GM19099 (cell line): ENCODE data around the gene TBC1D14.

Experiments used
- POLR2A ChIP-seq: IDR thresholded peaks from 3 replicates; pipeline ENCODE4 v1.6.1; 2011; ENCODE audit warnings: low read depth; ENCODE audit not compliant: insufficient read length; ENCODE audit errors: extremely low read depth

Gene TBC1D14, protein sequence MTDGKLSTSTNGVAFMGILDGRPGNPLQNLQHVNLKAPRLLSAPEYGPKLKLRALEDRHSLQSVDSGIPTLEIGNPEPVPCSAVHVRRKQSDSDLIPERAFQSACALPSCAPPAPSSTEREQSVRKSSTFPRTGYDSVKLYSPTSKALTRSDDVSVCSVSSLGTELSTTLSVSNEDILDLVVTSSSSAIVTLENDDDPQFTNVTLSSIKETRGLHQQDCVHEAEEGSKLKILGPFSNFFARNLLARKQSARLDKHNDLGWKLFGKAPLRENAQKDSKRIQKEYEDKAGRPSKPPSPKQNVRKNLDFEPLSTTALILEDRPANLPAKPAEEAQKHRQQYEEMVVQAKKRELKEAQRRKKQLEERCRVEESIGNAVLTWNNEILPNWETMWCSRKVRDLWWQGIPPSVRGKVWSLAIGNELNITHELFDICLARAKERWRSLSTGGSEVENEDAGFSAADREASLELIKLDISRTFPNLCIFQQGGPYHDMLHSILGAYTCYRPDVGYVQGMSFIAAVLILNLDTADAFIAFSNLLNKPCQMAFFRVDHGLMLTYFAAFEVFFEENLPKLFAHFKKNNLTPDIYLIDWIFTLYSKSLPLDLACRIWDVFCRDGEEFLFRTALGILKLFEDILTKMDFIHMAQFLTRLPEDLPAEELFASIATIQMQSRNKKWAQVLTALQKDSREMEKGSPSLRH

DNA sequence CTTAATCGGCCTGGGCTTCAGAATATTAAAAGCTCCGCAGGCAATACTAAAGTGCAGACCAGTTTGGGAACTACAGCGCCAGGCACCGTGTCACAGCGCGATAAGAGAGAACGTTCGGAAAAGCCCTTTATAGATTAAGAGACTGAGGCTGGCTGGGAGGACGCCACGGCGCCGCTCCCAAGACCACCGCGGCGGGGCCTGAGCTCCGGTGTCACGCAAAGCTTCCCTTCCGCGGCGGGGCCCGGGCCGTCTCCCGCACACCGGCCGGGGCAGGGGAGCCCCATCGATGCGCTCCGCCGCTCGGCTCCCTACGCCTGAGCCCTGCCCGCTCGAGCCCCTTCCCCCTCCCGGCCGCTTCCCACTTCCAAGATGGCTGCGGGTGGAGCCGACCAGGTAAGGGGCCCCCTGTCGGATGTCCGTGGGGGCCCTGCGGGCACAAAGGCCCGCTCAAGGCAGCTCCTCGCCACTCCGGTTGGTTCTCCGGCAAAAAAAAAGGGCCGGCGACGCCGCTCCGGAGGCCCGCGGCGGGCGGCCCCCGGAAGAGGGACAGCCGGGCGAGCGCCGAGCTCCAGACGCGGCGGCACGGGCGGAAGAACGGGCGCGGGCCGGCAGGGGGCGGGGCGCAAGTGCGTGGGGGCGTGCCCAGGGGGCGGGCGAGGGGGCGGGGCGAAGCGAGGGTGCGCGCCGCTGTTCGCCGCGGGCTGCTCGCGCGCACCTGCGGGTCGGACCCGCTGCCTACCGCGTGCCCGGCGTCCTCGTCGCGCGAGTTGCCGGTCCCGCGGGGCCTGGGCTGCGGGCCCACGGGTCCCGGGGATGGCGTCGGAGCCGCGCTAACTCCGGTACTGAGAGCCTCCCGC is at the start of gene TBC1D14:
Gene TBC1D14 (plus strand): TSS at position 714 of the 857 bp plus-strand sequence. CDS start 13,564 bp downstream, outside the sequence.
- peak; percentile 82 for TF ChIP-seq POLR2A

GRCh38 chr4:6868386-6868785 is 41.2 kb upstream of the TBC1D14 start:
- TF ChIP-seq POLR2A: no peak

DNA sequence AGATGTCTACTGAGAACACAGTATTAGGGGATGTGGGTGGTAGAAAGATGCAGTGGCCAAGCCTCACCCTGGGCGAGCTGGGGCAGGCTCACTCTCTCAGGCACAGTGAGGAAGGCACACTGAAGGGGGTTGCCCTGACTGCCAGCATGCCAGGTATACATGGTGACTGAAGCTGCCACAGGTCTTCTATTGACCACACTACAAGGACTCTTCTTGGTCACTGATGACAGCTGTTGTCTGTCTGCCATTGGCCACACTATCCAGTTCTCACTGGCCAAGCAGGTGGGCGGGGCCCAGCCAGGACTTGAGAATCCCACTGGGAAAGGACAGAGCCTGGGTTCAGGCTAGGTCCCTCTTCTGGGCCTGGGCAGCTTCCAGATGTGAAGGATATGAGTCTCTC is 39.7 kb upstream of the TBC1D14 start:
- no peak for TF ChIP-seq POLR2A

GRCh38 chr4:6873291-6873690 is 36.3 kb upstream of the TBC1D14 start:
- no peak for TF ChIP-seq POLR2A

DNA sequence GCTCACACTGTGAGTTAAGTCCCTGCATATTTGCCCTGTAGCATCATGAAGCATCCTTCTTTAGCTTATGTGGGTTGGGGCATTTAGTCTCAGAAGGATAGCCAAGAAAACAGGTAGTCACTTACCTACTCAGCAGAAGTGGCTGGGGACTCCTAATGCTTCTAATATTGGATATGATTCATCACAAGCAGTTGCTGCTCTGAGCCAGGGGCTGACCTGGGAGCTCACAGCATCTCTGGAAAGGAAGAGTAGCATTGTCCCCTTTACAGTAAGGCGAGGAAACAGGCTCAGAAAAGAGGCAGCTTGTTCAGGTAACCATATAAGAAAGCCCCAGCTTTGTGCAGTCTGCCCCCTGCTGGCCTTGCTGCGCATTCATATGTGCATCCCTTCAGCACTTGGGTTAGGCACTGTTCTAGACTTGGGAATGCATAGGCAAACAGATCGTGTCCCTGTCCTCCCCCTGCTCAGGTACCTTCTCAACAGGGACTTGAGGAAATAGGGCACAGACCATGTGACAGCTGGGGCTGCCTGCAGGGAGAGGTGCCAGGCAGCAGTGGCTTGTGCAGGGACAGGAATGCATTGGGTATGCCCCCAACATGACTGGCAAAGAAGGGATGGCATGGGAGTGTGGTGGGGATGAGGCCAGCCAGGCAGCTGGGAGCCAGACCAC is 35.7 kb upstream of the TBC1D14 start:
- TF ChIP-seq POLR2A: no peak

DNA sequence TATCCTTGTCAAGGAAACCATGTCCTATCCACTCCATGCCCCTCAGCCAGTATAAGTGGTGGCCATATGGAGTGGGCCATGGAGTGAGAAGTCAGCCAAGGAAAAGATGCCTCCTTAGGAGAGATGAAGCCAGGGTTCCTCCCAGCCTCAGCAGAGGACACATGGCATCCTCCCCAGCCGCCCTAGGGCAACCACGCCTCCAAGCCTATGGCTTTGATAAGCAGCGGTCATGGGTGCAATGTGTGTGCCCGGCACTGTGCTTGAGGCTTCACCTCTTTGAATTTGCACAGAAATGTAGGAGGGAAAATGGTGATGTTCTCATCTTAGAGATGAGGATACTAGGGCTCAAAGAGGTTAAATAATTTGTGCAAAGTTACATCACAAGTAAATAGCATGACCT is 34.6 kb upstream of the TBC1D14 start:
- no peak for TF ChIP-seq POLR2A

GRCh38 chr4:6875431-6875831 is 34.2 kb upstream of the TBC1D14 start:
- TF ChIP-seq POLR2A: no peak

GRCh38 chr4:6876440-6876839 is 33.2 kb upstream of the TBC1D14 start:
- no peak for TF ChIP-seq POLR2A

DNA sequence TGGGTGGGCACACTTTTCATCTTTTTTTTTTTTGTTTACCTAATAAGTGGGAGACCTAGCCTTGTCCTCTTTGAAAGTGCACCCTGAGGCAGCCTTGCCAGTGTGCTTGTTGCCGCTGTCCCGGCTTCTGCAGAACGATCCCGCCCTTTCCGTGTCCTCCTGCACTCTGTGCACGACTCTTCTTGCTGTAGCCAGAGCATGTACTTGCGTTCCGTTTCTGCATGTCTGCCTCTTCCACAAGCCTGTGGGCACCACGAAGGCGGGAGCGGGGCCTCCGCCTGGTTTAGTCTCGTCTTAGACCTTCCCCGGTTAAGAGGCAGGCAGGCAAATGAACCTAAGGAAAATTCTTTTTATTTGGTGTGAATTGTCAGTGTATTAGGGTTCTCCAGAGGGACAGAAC is 32.6 kb upstream of the TBC1D14 start:
- no peak for TF ChIP-seq POLR2A

GRCh38 chr4:6878451-6879059 is 31.1 kb upstream of the TBC1D14 start:
- no peak for TF ChIP-seq POLR2A

DNA sequence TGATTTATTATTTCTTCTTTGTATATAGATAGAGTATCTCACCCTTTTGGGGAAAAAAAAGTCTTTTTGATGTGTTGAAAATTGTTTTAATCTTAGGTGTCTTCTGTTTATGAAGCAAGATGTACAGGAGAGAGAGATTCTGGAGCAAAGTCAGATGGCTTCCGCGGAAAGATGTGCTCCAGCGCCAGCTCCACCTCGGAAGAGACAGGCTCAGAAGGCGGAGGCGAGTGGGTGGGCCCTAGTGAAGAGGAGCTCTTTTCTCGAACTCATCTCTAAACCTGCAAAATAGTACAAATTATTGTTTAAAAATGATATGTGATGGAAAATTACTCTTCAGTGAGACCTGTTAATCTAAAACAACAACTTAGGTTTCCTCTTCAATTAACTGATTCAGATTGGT is 28.9 kb upstream of the TBC1D14 start:
- TF ChIP-seq POLR2A: no peak

- TF ChIP-seq POLR2A: no peak
These were observed 27.7 kb upstream of the TBC1D14 start for GRCh38 chr4:6881908-6882307.

DNA sequence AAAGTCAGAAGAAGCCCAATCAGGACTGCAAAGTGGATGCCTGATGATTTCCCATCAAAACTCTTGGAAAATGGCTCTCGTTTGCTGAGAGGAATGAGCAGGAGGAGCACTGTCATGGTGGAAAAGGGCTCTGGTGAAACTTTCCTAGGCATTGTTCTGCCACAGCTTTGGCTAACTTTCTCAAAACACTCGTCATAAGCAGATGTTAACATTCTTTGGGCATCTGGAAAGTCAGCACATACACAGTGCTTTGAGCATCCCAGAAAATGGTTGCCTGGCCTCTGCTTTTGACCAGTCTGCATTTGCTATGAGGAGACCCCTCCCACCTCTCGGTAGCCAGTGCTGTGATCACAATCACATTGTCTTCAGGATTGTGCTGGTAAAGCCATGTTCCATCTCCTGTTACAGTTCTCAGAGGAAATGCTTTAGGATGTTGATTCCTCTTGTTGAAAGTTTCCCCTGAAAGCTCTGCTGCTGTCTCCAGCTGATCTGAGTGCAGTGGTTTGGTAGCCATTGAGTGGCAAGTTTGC is 25.2 kb upstream of the TBC1D14 start:
- no peak for TF ChIP-seq POLR2A

DNA sequence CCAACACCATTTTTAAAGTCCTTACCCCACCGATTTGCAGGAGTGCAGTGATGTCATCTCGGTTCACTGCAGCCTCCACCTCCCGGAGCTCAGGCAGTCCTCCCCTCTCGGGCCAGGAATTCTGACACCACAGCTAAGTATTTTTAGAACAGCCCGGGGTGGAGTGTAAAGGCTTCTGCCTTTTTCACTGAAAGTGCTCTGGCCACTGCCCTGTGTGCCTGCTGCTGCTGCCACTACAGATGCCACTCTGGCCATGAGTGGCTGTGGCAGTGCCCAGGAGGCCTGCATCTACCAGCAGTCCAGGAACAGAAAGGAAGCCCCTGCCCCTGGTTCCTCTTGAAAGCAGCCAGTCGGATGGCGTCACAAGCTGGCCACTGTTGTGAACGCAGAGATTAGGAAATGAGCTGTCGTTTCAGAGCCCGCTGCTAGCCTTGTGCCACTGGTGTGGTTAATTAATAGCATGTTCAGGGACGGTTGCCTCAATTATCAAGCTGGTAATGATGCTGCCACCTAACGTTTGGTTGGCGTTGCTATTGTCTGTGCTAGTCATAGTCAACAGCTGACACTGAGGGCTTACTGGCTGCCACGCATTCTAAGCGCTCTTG is 23.6 kb upstream of the TBC1D14 start:
- TF ChIP-seq POLR2A: no peak
